Heart left ventricle (tissue), 16 donors: ENCODE data around the gene TBCD. TPM values are rescaled to one million over a fixed set of nuclear protein-coding genes. Genes with fewer than 3 reads are reported as not detected.
A peak's percentile ranks its signal among the peaks of the same experiment; 100 is the strongest.

Source experiments
- ATAC-seq, 4 donors: fragments of 200-7000 bp; cut with Tn5 transposase; one replicate each; pipeline ENCODE4 v1.9.1; 2020 to 2022; ENCODE audit warnings: moderate library complexity in 4 of 4, mild to moderate bottlenecking in 3 of 4, moderate number of reproducible peaks in 1 of 4
- DNase-seq, 5 donors: peaks; one replicate each; pipeline ENCODE4 v3.0.0-alpha.2; 2020
- H3K27ac ChIP-seq, 12 donors: fragments of 200-600 bp; sonication (generic) in 4 of 12; one replicate each; pipeline versions ENCODE4 v1.5.0 to v1.8.0; 2016 to 2022; ENCODE audit warnings: mild to moderate bottlenecking in 2 of 12
- H3K27me3 ChIP-seq, 9 donors: fragments of 200-600 bp; sonication (generic) in 2 of 9; one replicate each; pipeline versions ENCODE4 v1.5.1 to v1.8.0; 2016 to 2022; ENCODE audit warnings: mild to moderate bottlenecking in 3 of 9
- H3K36me3 ChIP-seq, 9 donors: fragments of 200-600 bp; sonication (generic) in 2 of 9; one replicate each; pipeline versions ENCODE4 v1.5.0 to v1.8.0; 2018 to 2022; ENCODE audit warnings: mild to moderate bottlenecking in 2 of 9
- H3K4me1 ChIP-seq, 12 donors: fragments of 200-600 bp; sonication (generic) in 4 of 12; one replicate each; pipeline versions ENCODE4 v1.5.0 to v1.8.0; 2016 to 2022; ENCODE audit warnings: mild to moderate bottlenecking in 3 of 12
- H3K4me3 ChIP-seq, 12 donors: fragments of 200-600 bp; sonication (generic) in 4 of 12; one replicate each; pipeline versions ENCODE4 v1.5.0 to v1.8.0; 2017 to 2022; ENCODE audit warnings: mild to moderate bottlenecking in 9 of 12, moderate library complexity in 4 of 12
- H3K9me3 ChIP-seq, 12 donors: fragments of 200-600 bp; sonication (generic) in 4 of 12; one replicate each; pipeline versions ENCODE4 v1.5.0 to v1.8.0; 2016 to 2022; ENCODE audit warnings: mild to moderate bottlenecking in 1 of 12
- POLR2A ChIP-seq, 2 donors: fragments of 450-650 bp; IDR thresholded peaks; one replicate each; pipeline ENCODE4 v1.6.1; 2017; ENCODE audit warnings: antibody characterized with exemption in 2 of 2, mild to moderate bottlenecking in 2 of 2, moderate library complexity in 2 of 2
- WGBS, 4 donors: extraction: QIAGEN DNeasy Blood & Tissue Kit in 2 of 4; methylation state at CpG; one replicate each; pipeline versions ENCODE4 v1.1.5 to v1.1.7; 2013 to 2018; 5-methylcytosine and 5-hydroxymethylcytosine counted together
- intact Hi-C, 10 donors: fragments of 100-400 bp; cut with DNase I; formaldehyde crosslinking; loops; one replicate each; pipeline versions ENCODE4 v1.11.1 to v1.14.2; 2022
- polyA plus RNA-seq, 2 donors: library from polyadenylated mRNA; stranded (reverse); fragments of 200-250 nt; gene quantifications; one replicate each; pipeline ENCODE4 v1.2.3, GENCODE V29; 2013
- total RNA-seq, 9 donors: library from RNA; depleted of rRNA in 2 of 9; stranded (reverse); fragments of >200 nt in 2 of 9; fragmentation: NEBNext Ultra II Directional in 3 of 9; extraction: Animal tissue kit (Norgen Biotek cat#: 25700) in 3 of 9; gene quantifications; one replicate each; pipeline versions ENCODE4 v1.1.0 to v1.2.4, GENCODE V29; 2016 to 2023
- TF ChIP-seq, protein P1 (sequence below), 12 donors: fragments of 200-600 bp; sonication (generic) in 4 of 12; IDR thresholded peaks; one replicate each; pipeline versions ENCODE4 v1.5.0 to v1.8.0; 2018 to 2022; ENCODE audit warnings: antibody characterized with exemption in 12 of 12, mild to moderate bottlenecking in 5 of 12
- donor health status: ischemic (EF 13 %, LVEDD 7.1; RV severe dilation, severe dysfunction).
- donor health status: healthy with polysubstance abuse.
- donor health status: DM: no; HTN: yes; CAD: no.
- donor health status: DM: no; HTN: no; CAD: no.
- donor health status: ischemic (EF 25% LVEDD 6.9; RV normal size, moderate dysfunction).
- donor health status: ischemic (EF 25% LVEDD 5.7; RV mildly dilated, moderate dysfunction).
- donor health status: healthy.
- donor health status: DM: yes; HTN: yes; CAD: no.
- donor health status: ischemic (EF 35%, LVEDD 5.7; RV mildly dilated, moderate dysfunction).
- donor health status: nonischemic (EF 11% LVEDD 7.7; RV severe dilation, severe dysfunction).
- donor health status: DM: yes; HTN: yes; CAD: no.
- donor health status: PGD.
- donor health status: ischemic (EF 29% LVEDD 5.4; RV normal size, mild dysfunction).
- donor health status: nonischemic (EF 23%, LVEDD 6.1; RV moderate dilation, normal function).

The TBCD gene
- total and polyA plus RNA-seq, 11 donors: 36.9 to 98.4 (median 58.5) TPM

GRCh38 chr17:82849076-82849945 lies 97.4 kb downstream of the TBCD start:
- intact Hi-C loops: loop anchor here in 2 of 10 donors (5.0 kb wide), 1 partner anchor 67 kb away; no protein-coding TSS in a partner anchor
- H3K4me1 ChIP-seq: peaks cover 0 to 20% (median 9%) of the 10 kb centered on the region in 12 donors
- no peak for TF ChIP-seq POLR2A (IDR thresholded peaks at IDR 0.05)
- TF ChIP-seq, protein P1, sequence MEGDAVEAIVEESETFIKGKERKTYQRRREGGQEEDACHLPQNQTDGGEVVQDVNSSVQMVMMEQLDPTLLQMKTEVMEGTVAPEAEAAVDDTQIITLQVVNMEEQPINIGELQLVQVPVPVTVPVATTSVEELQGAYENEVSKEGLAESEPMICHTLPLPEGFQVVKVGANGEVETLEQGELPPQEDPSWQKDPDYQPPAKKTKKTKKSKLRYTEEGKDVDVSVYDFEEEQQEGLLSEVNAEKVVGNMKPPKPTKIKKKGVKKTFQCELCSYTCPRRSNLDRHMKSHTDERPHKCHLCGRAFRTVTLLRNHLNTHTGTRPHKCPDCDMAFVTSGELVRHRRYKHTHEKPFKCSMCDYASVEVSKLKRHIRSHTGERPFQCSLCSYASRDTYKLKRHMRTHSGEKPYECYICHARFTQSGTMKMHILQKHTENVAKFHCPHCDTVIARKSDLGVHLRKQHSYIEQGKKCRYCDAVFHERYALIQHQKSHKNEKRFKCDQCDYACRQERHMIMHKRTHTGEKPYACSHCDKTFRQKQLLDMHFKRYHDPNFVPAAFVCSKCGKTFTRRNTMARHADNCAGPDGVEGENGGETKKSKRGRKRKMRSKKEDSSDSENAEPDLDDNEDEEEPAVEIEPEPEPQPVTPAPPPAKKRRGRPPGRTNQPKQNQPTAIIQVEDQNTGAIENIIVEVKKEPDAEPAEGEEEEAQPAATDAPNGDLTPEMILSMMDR (IDR thresholded peaks at IDR 0.05): no peak
- H3K27me3 ChIP-seq: no peaks in the 10 kb centered on the region
- no peak overlapping the region for H3K4me3 ChIP-seq
- no peak overlapping the region for H3K27ac ChIP-seq
- no peaks in the 10 kb centered on the region for H3K9me3 ChIP-seq
- WGBS, 4 donors: 78 to 81% (median 79%) methylated on average over 28 to 33 of the region's 33 CpGs
- H3K36me3 ChIP-seq: peaks cover 0 to 15% (median 3%) of the 10 kb centered on the region in 9 donors
- no peak for ATAC-seq
- DNase-seq: peak in 1 of 5 donors; percentile 11

- no peak for ATAC-seq
- no peak overlapping the region for H3K27ac ChIP-seq
- 84 to 92% (median 88%) methylated on average over 12 of the region's 12 CpGs for WGBS, 4 donors
- H3K9me3 ChIP-seq: no peaks in the 10 kb centered on the region
- peaks cover 0 to 12% (median 7%) of the 10 kb centered on the region in 12 donors for H3K4me1 ChIP-seq
- peaks cover 0 to 26% (median 8%) of the 10 kb centered on the region in 9 donors for H3K36me3 ChIP-seq
- TF ChIP-seq POLR2A (IDR thresholded peaks at IDR 0.05): no peak
- TF ChIP-seq, protein P1 (IDR thresholded peaks at IDR 0.05): no peak
- no peaks in the 10 kb centered on the region for H3K27me3 ChIP-seq
- no peak overlapping the region for H3K4me3 ChIP-seq
- intact Hi-C loops: no loop called here
- DNase-seq: no peak
These were observed 99.5 kb downstream of the TBCD start for GRCh38 chr17:82851381-82851780.

GRCh38 chr17:82854226-82854625 lies 102.4 kb downstream of the TBCD start:
- peaks cover 0 to 25% (median 8%) of the 10 kb centered on the region in 9 donors for H3K36me3 ChIP-seq
- DNase-seq (no peak), ATAC-seq (no peak)
- H3K4me3 ChIP-seq: no peak overlapping the region
- H3K27ac ChIP-seq: no peak overlapping the region
- WGBS, 4 donors: 95 to 96% (median 95%) methylated on average over 11 of the region's 11 CpGs
- intact Hi-C loops: no loop called here
- peaks cover 0 to 15% (median 3%) of the 10 kb centered on the region in 12 donors for H3K4me1 ChIP-seq
- no peaks in the 10 kb centered on the region for H3K9me3 ChIP-seq
- TF ChIP-seq POLR2A (IDR thresholded peaks at IDR 0.05): no peak
- TF ChIP-seq, protein P1 (IDR thresholded peaks at IDR 0.05): no peak
- no peaks in the 10 kb centered on the region for H3K27me3 ChIP-seq

DNA sequence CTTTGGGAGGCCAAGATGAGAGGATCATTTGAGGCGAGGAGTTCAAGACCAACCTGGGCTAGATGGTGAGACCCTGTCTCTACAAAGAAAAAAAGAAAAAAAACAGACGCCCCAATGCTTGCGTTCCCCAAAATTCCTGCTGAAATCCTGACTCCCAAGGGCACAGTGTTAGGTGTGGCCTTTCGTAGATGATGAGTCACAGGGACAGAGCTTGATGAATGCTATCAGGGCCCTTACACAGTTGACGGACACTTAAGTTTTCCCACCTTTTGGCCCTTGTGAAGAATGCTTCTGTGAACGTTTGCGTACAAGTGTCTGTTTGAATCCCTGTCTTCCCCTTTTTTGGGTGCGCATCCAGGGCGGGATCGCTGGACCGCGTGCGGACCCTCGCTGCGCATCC lies 104.5 kb downstream of the TBCD start:
- H3K4me1 ChIP-seq: peaks cover 0 to 29% (median 9%) of the 10 kb centered on the region in 12 donors
- DNase-seq (no peak), ATAC-seq (no peak)
- H3K27ac ChIP-seq: no peak overlapping the region
- peaks cover 0 to 21% (median 8%) of the 10 kb centered on the region in 9 donors for H3K36me3 ChIP-seq
- intact Hi-C loops: no loop called here
- no peaks in the 10 kb centered on the region for H3K9me3 ChIP-seq
- H3K27me3 ChIP-seq: no peaks in the 10 kb centered on the region
- no peak overlapping the region for H3K4me3 ChIP-seq
- WGBS, 4 donors: 87 to 91% (median 89%) methylated on average over 15 of the region's 15 CpGs
- no peak for TF ChIP-seq POLR2A (IDR thresholded peaks at IDR 0.05)
- TF ChIP-seq, protein P1 (IDR thresholded peaks at IDR 0.05): no peak
